NCI-H2029 (cell line): ENCODE results near the gene ARHGEF40.

Experiments used
- DNase-seq: peaks from one replicate; lab custom pipeline; 2025; lab: John Stamatoyannopoulos, UW

The ARHGEF40 gene

GRCh38 chr14:21098076-21098891, 28.2 kb downstream of the ARHGEF40 start, which contains the start of gene ZNF219:
ZNF219 (minus strand) TSS chr14:21098655; CDS start chr14:21093591, 5,064 bp downstream.
- peak; percentile 19 for DNase-seq

GRCh38 chr14:21098892-21099595, 28.9 kb downstream of the ARHGEF40 start:
- DNase-seq = peak; percentile 18

GRCh38 chr14:21099596-21099985, 29.5 kb downstream of the ARHGEF40 start:
- no peak for DNase-seq

GRCh38 chr14:21100931-21101330, 30.8 kb downstream of the ARHGEF40 start, which contains the start of gene TMEM253:
TMEM253 (plus strand) TSS chr14:21101066; CDS start chr14:21101344, 278 bp downstream.
- no peak for DNase-seq

GRCh38 chr14:21101802-21102413, 31.8 kb downstream of the ARHGEF40 start:
- DNase-seq = no peak

GRCh38 chr14:21102521-21103410, 32.7 kb downstream of the ARHGEF40 start:
- DNase-seq = no peak

- DNase-seq = no peak
Observed at GRCh38 chr14:21103411-21103709, 33.3 kb downstream of the ARHGEF40 start.

- DNase-seq = peak; percentile 96
Observed at GRCh38 chr14:21103710-21104447, 33.8 kb downstream of the ARHGEF40 start.

GRCh38 chr14:21104448-21105060, 34.5 kb downstream of the ARHGEF40 start:
- DNase-seq = peak; percentile 86

- DNase-seq = no peak
Observed at GRCh38 chr14:21105095-21105494, 35.0 kb downstream of the ARHGEF40 start.

GRCh38 chr14:21106176-21106497, 36.0 kb downstream of the ARHGEF40 start:
- DNase-seq = no peak

GRCh38 chr14:21106498-21107282, 36.6 kb downstream of the ARHGEF40 start:
- DNase-seq = peak; percentile 54

- DNase-seq = no peak
Observed at GRCh38 chr14:21107283-21107800, 37.2 kb downstream of the ARHGEF40 start.

- no peak for DNase-seq
Observed at GRCh38 chr14:21108791-21109190, 38.7 kb downstream of the ARHGEF40 start.

- no peak for DNase-seq
Observed at GRCh38 chr14:21109377-21110138, 39.5 kb downstream of the ARHGEF40 start.

GRCh38 chr14:21112255-21112654, 42.2 kb downstream of the ARHGEF40 start:
- DNase-seq = no peak

- no peak for DNase-seq
Observed at GRCh38 chr14:21113369-21113768, 43.3 kb downstream of the ARHGEF40 start.

GRCh38 chr14:21118933-21119332, 48.8 kb downstream of the ARHGEF40 start:
- DNase-seq = no peak

- DNase-seq = no peak
Observed at GRCh38 chr14:21120686-21121085, 50.6 kb downstream of the ARHGEF40 start.
